ENCODE data around the gene NFAM1.

Gene NFAM1

GRCh38 chr22:42439021-42439567 is 6.9 kb upstream of the NFAM1 start:
- no peak for DNase-seq

- no peak for DNase-seq
Measured at GRCh38 chr22:42438293-42438650, 6.1 kb upstream of the NFAM1 start.

- DNase-seq = peak; percentile 94
Measured at GRCh38 chr22:42437488-42438292, 5.5 kb upstream of the NFAM1 start.

GRCh38 chr22:42436404-42436803 is 4.2 kb upstream of the NFAM1 start:
- no peak for DNase-seq

- DNase-seq = no peak
Measured at GRCh38 chr22:42434748-42435425, 2.7 kb upstream of the NFAM1 start.

GRCh38 chr22:42433754-42434682 is 1.8 kb upstream of the NFAM1 start:
- DNase-seq = no peak

GRCh38 chr22:42432818-42433217 is 615 bp upstream of the NFAM1 start:
- DNase-seq = no peak

- DNase-seq = no peak
Measured at GRCh38 chr22:42431401-42432019, 693 bp downstream of the NFAM1 start.

- no peak for DNase-seq
Measured at GRCh38 chr22:42430528-42431125, 1.6 kb downstream of the NFAM1 start.

GRCh38 chr22:42428760-42429159 is 3.4 kb downstream of the NFAM1 start:
- no peak for DNase-seq

- DNase-seq = no peak
Measured at GRCh38 chr22:42428025-42428424, 4.2 kb downstream of the NFAM1 start.

GRCh38 chr22:42427167-42427566 is 5.0 kb downstream of the NFAM1 start:
- no peak for DNase-seq

GRCh38 chr22:42425989-42426355 is 6.2 kb downstream of the NFAM1 start:
- no peak for DNase-seq

- DNase-seq = no peak
Measured at GRCh38 chr22:42425337-42425988, 6.7 kb downstream of the NFAM1 start.

GRCh38 chr22:42419243-42419881 is 12.8 kb downstream of the NFAM1 start:
- DNase-seq = no peak

GRCh38 chr22:42418811-42419242 is 13.4 kb downstream of the NFAM1 start:
- DNase-seq = no peak

GRCh38 chr22:42417645-42418305 is 14.4 kb downstream of the NFAM1 start:
- DNase-seq = no peak

GRCh38 chr22:42416671-42417230 is 15.5 kb downstream of the NFAM1 start:
- DNase-seq = no peak

- no peak for DNase-seq
Measured at GRCh38 chr22:42414565-42415303, 17.5 kb downstream of the NFAM1 start.

Data from activated effector memory CD4-positive, alpha-beta T cell treated with anti-CD3 and anti-CD28 coated beads, Interleukin-2, amount 50 U/mL, for 16 hours (primary cell).